GM12891 (cell line): ENCODE results near the gene PCMTD2. TPM values are rescaled to one million over a fixed set of nuclear protein-coding genes. Genes with fewer than 3 reads are reported as not detected.

ENCODE experiments used
- DNase-seq: peaks from one replicate; pipeline ENCODE4 v3.0.0; 2011; ENCODE audit warnings: low spot score; ENCODE audit not compliant: insufficient read length
- FAIRE-seq: peaks from 2 replicates; lab custom pipeline; 2011; peaks lifted over from hg19 to GRCh38; lab: Jason Lieb, UNC
- PAX5 ChIP-seq: IDR thresholded peaks from 2 replicates; pipeline ENCODE4 v1.6.1; 2011; ENCODE audit warnings: low read length, moderate library complexity, mild to moderate bottlenecking; ENCODE audit not compliant: insufficient read depth, severe bottlenecking
- POLR2A ChIP-seq: IDR thresholded peaks from 2 replicates; pipeline ENCODE4 v1.6.1; 2011; ENCODE audit warnings: low read depth, low read length, control low read depth
- POLR2AphosphoS5 ChIP-seq: IDR thresholded peaks from 2 replicates; pipeline ENCODE4 v1.6.1; 2011; ENCODE audit warnings: low read depth, low read length, control low read depth
- POU2F2 ChIP-seq: IDR thresholded peaks from 2 replicates; pipeline ENCODE4 v1.6.1; 2011; ENCODE audit warnings: low read depth, mild to moderate bottlenecking, control low read depth, low read length, moderate library complexity
- SPI1 ChIP-seq: IDR thresholded peaks from 2 replicates; pipeline ENCODE4 v1.6.1; 2011; ENCODE audit warnings: low read depth, low read length, control low read depth
- TAF1 ChIP-seq: IDR thresholded peaks from 2 replicates; pipeline ENCODE4 v1.6.1; 2011; ENCODE audit warnings: low read depth, low read length, control low read depth
- polyA plus RNA-seq: library from polyadenylated mRNA; unstranded; fragments of >200 nt; gene quantifications from one replicate; pipeline ENCODE4 v1.2.1, GENCODE V29; 2012; ENCODE audit warnings: low read depth, missing spikeins, inconsistent platforms; ENCODE audit not compliant: missing spikeins

The PCMTD2 gene
- polyA plus RNA-seq = 11.7 TPM

DNA sequence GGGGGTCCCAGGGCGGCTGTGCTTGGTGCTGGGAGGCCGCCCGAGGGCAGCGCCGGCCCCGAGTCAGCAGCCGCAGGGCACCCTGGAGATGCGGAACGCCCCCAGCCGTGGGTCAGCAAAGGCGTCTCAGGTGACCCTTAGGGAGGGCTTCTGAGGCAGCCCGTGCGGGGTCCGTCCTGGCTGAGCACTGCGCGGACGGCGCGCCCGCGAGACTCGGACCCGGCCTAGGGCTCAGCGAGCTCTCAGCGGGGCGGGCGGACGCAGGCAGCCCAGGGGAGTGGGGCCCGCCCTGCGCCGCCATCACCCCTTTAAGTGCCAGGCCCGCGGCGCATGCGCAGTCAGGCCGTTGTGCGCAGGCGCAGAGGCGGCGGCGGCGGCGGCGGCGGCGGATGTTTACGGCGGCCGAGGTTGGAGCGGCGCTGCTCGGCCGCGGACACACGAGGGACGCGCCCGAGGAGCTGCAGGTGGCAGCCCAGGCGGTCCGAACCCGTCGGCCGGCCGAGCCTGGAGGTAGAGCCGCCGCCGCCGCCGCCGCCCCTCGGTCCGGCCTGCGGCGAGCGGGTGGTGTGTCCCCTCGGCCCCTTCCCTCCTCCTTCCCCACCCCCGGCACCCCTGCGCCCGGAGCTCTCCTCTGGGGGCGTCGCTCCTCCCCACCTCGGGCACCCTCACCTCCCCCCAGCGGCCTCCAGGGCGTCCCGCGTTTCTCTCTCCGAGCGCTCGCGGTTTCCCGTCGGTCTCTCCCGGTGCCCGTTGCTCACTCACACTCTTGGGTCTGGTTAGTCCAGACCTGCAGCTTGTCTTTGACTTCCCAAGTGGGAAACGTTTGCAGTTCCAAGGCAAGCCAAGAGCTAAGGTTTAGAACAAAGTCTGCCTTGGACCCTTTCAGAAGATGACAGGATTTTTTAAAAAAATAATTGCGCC is at the start of gene PCMTD2:
Gene PCMTD2, plus strand, starts transcription at position 388 of the 921 bp plus-strand sequence. CDS start 4,218 bp downstream, outside the sequence.
- TF ChIP-seq TAF1 = no peak
- no peak for TF ChIP-seq POU2F2
- TF ChIP-seq PAX5 = no peak
- TF ChIP-seq POLR2A = no peak
- no peak for TF ChIP-seq POLR2AphosphoS5
- TF ChIP-seq SPI1 = no peak
- FAIRE-seq (peak; percentile 85), DNase-seq (peak; percentile 97)

DNA sequence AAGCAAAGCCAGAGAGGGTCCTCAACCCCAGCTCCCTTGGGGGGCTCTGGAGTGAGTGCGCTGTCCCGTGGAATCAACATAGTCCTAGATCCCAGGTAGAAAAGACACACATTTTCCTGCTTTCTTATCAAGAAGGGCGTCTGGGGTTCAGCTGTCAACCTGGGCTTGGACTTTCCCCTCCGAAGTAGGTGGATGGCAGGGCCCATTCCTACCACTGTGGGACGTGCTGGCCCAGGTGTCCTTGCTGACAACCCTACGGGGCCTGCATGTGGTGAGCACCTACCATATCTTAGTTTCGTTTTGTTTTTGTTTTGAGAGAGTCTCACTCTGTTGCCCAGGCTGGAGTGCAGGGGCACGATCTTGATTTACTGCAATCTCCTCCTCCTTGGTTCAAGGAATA is 48.9 kb upstream of the PCMTD2 start:
- no peak for TF ChIP-seq POU2F2
- TF ChIP-seq POLR2A = no peak
- TF ChIP-seq SPI1 = no peak
- no peak for TF ChIP-seq POLR2AphosphoS5
- no peak for TF ChIP-seq PAX5
- TF ChIP-seq TAF1 = no peak
- no peak for FAIRE-seq
- DNase-seq = no peak

DNA sequence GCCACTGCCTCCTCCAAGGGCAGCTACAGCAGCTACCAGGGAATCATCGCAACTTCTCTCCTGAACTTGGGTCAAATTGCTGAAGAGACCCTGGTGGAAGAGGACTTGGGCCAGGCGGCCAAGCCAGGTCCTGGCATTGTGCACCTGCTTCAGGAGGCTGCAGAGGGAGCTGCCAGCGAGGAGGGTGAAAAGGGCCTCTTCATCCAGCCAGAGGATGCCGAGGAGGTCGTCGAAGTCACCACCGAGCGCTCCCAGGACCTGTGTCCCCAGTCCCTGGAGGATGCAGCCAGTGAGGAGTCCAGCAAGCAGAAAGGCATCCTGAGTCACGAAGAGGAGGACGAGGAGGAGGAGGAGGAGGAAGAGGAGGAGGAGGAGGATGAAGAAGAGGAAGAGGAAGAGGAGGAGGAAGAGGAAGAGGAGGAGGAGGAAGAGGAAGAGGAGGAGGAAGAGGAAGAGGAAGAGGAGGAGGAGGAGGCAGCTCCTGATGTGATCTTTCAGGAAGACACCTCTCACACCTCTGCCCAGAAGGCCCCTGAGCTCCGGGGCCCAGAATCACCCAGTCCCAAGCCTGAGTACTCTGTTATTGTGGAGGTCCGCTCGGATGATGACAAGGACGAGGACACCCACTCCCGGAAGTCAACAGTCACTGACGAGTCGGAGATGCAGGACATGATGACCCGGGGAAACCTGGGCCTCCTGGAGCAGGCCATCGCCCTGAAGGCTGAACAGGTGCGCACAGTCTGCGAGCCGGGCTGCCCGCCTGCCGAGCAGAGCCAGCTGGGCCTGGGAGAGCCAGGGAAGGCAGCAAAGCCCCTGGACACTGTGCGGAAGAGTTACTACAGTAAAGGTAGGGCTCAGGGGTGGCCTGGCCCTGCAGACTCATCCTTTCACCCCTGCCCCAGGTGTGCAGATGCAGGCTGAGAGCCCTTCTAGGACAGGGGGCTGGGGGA is 47.6 kb upstream of the PCMTD2 start:
- TF ChIP-seq POLR2A (no peak), SPI1 (no peak), PAX5 (no peak), POLR2AphosphoS5 (no peak), POU2F2 (no peak), TAF1 (no peak)

DNA sequence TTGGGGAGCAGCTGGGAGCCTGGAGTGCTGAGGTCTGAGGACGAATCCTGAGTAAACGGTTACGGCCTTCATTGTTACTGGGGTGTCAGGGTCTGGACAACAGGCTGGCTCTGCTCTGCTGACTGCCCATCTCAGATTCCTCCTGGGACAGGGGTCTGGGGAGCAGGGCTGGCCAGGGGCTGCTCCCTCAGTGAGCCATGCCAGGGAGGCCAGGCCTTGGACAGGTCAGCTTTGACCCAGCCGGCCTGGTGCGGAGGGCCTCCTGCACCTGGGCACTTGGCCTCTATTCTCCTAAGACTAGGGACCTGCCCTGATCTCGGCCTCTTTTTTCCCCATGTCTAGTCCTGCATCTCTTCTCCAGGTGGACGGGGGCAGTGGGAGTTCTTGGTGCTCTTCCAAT is 46.4 kb upstream of the PCMTD2 start:
- FAIRE-seq (no peak), DNase-seq (no peak)
- TF ChIP-seq POU2F2 = no peak
- TF ChIP-seq SPI1 = no peak
- TF ChIP-seq POLR2AphosphoS5 = no peak
- no peak for TF ChIP-seq POLR2A
- TF ChIP-seq PAX5 = no peak
- no peak for TF ChIP-seq TAF1

More for the DNA sequence above, 47.6 kb upstream of the PCMTD2 start:
- DNase-seq = no peak
- FAIRE-seq = no peak

- TF ChIP-seq PAX5 = no peak
- no peak for TF ChIP-seq POU2F2
- TF ChIP-seq POLR2A = no peak
- TF ChIP-seq SPI1 = no peak
- no peak for FAIRE-seq
- no peak for DNase-seq
Observed at GRCh38 chr20:64210656-64211369, 44.7 kb upstream of the PCMTD2 start.

GRCh38 chr20:64211874-64212658 is 43.5 kb upstream of the PCMTD2 start:
- no peak for FAIRE-seq
- no peak for DNase-seq
- no peak for TF ChIP-seq SPI1
- no peak for TF ChIP-seq PAX5

GRCh38 chr20:64212755-64213154 is 42.8 kb upstream of the PCMTD2 start:
- no peak for DNase-seq
- no peak for TF ChIP-seq POLR2A
- TF ChIP-seq TAF1 = no peak
- no peak for TF ChIP-seq PAX5
- no peak for TF ChIP-seq POLR2AphosphoS5
- TF ChIP-seq SPI1 = no peak
- TF ChIP-seq POU2F2 = no peak
- no peak for FAIRE-seq

DNA sequence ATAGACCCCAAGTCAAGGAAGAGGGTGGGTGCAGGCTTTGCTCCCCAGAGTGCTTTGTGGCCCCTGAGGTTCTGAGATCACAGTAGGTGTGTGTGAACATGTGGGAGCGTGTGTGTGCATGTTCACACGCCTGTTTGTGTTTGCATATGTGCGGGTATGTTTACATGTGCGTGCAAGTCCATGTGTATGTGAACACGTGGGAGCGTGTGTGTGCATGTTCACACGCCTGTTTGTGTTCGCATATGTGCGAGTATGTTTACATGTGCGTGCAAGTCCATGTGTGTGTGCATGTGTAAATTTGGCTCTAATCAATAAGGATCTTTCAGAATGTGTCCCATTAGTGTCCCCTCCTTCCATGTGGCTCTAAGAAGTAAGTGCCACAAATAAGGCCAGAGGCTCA is 41.4 kb upstream of the PCMTD2 start:
- FAIRE-seq (no peak), DNase-seq (no peak)
- no peak for TF ChIP-seq SPI1
- TF ChIP-seq POLR2AphosphoS5 = no peak
- no peak for TF ChIP-seq TAF1

- TF ChIP-seq POLR2AphosphoS5 (no peak), POU2F2 (no peak), SPI1 (no peak), PAX5 (no peak), POLR2A (no peak), TAF1 (no peak)
- DNase-seq = no peak
- FAIRE-seq = no peak
Observed at GRCh38 chr20:64214952-64215351, 40.6 kb upstream of the PCMTD2 start.
